Smooth muscle cell (in vitro differentiated cells): ENCODE measurements around the gene MIEF2. TPM values are rescaled to one million over a fixed set of nuclear protein-coding genes. Genes with fewer than 3 reads are reported as not detected.

Experiments used
- DNase-seq: peaks from one replicate; lab custom pipeline; 2025; ENCODE audit not compliant: unreplicated experiment; lab: John Stamatoyannopoulos, UW
- H2AFZ ChIP-seq: fragments of 200-600 bp; sonication (generic); 2 replicates; pipeline ENCODE4 v1.6.0; 2016; ENCODE audit warnings: antibody characterized with exemption, low read depth, mild to moderate bottlenecking
- H3F3A ChIP-seq: fragments of 200-600 bp; sonication (generic); 2 replicates; pipeline ENCODE4 v1.6.0; 2017; ENCODE audit warnings: antibody characterized with exemption, low read depth
- H3K27ac ChIP-seq: fragments of 200-600 bp; sonication (generic); 2 replicates; pipeline ENCODE4 v1.5.1; 2016; ENCODE audit warnings: low read depth, mild to moderate bottlenecking
- H3K27me3 ChIP-seq: fragments of 200-600 bp; sonication (generic); 2 replicates; pipeline ENCODE4 v1.6.1; 2016; ENCODE audit warnings: low read depth, mild to moderate bottlenecking
- H3K36me3 ChIP-seq: fragments of 200-600 bp; sonication (generic); 2 replicates; pipeline ENCODE4 v1.5.1; 2016; ENCODE audit warnings: low read depth
- H3K4me1 ChIP-seq: fragments of 200-600 bp; sonication (generic); 2 replicates; pipeline ENCODE4 v1.5.1; 2016; ENCODE audit warnings: low read depth
- H3K4me2 ChIP-seq: fragments of 200-600 bp; sonication (generic); 2 replicates; pipeline ENCODE4 v1.6.0; 2016; ENCODE audit warnings: mild to moderate bottlenecking
- H3K4me3 ChIP-seq: fragments of 200-600 bp; sonication (generic); 2 replicates; pipeline ENCODE4 v1.5.1; 2016; ENCODE audit warnings: mild to moderate bottlenecking
- H3K79me2 ChIP-seq: fragments of 200-600 bp; sonication (generic); 2 replicates; pipeline ENCODE4 v1.6.0; 2016; ENCODE audit warnings: low read depth, mild to moderate bottlenecking
- H3K9ac ChIP-seq: fragments of 200-600 bp; sonication (generic); 2 replicates; pipeline ENCODE4 v1.6.0; 2016; ENCODE audit warnings: low read depth
- H3K9me3 ChIP-seq: fragments of 200-600 bp; sonication (generic); replicated peaks from 2 replicates; pipeline ENCODE4 v1.5.1; 2016; ENCODE audit warnings: low read depth
- H4K20me1 ChIP-seq: fragments of 200-600 bp; sonication (generic); 2 replicates; pipeline ENCODE4 v1.6.0; 2016; ENCODE audit warnings: low read depth
- whole genome bisulfite sequencing: methylation state at CpG from one replicate; pipeline ENCODE4 v1.1.7; 2016; ENCODE audit warnings: low lambda C conversion rate; 5-methylcytosine and 5-hydroxymethylcytosine counted together
- polyA plus RNA-seq: library from polyadenylated mRNA; unstranded; fragments of >200 nt; fragmentation: Nextera tagmentation; extraction: Ambion mirVana; gene quantifications from 2 replicates; pipeline ENCODE4 v1.2.1, GENCODE V29; 2016
- total RNA-seq: library from RNA; depleted of rRNA; stranded (reverse); fragments of >200 nt; gene quantifications from 2 replicates; pipeline ENCODE4 v1.2.3, GENCODE V29; 2014
- TF ChIP-seq, protein P1 (sequence below): fragments of 200-600 bp; sonication (generic); IDR thresholded peaks from 2 replicates; pipeline ENCODE4 v1.5.1; 2017; ENCODE audit warnings: borderline replicate concordance, mild to moderate bottlenecking, antibody characterized with exemption; ENCODE audit not compliant: insufficient read depth, poor library complexity, severe bottlenecking

The MIEF2 gene
- total and polyA plus RNA-seq, 2 experiments from 2014 or later, result 10.4 to 13.5 TPM

DNA sequence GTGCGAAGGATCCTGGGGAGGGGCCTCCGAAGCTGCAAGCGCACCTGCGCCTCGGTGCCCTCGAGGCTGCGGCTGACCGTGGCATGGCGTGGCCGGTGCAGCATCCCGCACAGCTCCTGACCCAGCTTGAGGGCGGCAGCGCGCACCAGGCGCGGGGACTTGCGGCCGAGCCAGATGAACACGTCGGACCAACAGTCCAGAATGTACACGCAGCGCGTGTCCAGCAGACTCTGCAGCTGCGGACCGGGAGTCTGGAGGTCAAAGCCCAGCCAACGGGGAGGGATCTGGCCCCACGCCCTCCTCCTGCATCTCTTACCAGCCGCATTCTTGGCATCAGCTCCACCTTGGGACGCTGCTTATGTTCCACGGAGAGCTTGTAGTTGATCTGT, 12.9 kb upstream of the MIEF2 start:
- no peak overlapping the region for H3K4me3 ChIP-seq
- 96% methylated on average over 25 of the region's 30 CpGs for WGBS
- TF ChIP-seq, protein P1, sequence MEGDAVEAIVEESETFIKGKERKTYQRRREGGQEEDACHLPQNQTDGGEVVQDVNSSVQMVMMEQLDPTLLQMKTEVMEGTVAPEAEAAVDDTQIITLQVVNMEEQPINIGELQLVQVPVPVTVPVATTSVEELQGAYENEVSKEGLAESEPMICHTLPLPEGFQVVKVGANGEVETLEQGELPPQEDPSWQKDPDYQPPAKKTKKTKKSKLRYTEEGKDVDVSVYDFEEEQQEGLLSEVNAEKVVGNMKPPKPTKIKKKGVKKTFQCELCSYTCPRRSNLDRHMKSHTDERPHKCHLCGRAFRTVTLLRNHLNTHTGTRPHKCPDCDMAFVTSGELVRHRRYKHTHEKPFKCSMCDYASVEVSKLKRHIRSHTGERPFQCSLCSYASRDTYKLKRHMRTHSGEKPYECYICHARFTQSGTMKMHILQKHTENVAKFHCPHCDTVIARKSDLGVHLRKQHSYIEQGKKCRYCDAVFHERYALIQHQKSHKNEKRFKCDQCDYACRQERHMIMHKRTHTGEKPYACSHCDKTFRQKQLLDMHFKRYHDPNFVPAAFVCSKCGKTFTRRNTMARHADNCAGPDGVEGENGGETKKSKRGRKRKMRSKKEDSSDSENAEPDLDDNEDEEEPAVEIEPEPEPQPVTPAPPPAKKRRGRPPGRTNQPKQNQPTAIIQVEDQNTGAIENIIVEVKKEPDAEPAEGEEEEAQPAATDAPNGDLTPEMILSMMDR, result no peak
- no peaks in the 10 kb centered on the region for H3K4me1 ChIP-seq
- H3K36me3 ChIP-seq, result no peaks in the 10 kb centered on the region
- H3K79me2 ChIP-seq, result no peaks in the 10 kb centered on the region
- H2AFZ ChIP-seq, result no peak overlapping the region
- H3K27ac ChIP-seq, result no peak overlapping the region
- H4K20me1 ChIP-seq, result peaks cover 41% of the 10 kb centered on the region
- peaks cover 11% of the 10 kb centered on the region for H3F3A ChIP-seq
- no peak overlapping the region for H3K9ac ChIP-seq
- DNase-seq, result no peak
- no peaks in the 10 kb centered on the region for H3K9me3 ChIP-seq
- H3K27me3 ChIP-seq, result no peaks in the 10 kb centered on the region
- H3K4me2 ChIP-seq, result no peak overlapping the region

DNA sequence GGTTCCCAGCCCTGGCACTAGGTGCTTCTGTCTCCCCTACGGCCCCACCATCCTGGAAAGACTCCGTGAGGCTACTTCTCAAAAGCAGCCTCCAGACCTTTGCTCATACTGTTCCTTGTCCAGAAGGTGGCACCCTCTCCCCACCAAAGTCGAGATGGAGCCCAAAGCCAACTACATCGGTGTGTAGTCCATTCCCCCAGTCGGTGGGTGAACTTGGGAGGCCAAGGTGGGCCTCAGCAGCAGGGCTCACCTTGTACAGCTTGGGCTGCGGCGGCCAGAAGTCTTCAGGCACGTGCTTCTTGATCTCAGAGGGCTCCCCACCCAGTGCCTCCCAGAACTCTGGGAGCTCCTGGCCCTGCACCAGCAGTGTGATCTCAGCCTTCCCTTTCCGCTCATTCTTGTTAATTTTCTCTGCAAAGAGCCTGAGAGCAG, 12.1 kb upstream of the MIEF2 start:
- no peak overlapping the region for H3K4me2 ChIP-seq
- 62% methylated on average over 9 of the region's 9 CpGs for WGBS
- no peaks in the 10 kb centered on the region for H3K9me3 ChIP-seq
- H2AFZ ChIP-seq, result no peak overlapping the region
- peak; percentile 5 for DNase-seq
- H3K36me3 ChIP-seq, result no peaks in the 10 kb centered on the region
- no peak overlapping the region for H3K27ac ChIP-seq
- no peak overlapping the region for H3K9ac ChIP-seq
- H3K79me2 ChIP-seq, result no peaks in the 10 kb centered on the region
- TF ChIP-seq, protein P1, result peak; percentile 56
- H3K4me1 ChIP-seq, result no peaks in the 10 kb centered on the region
- peaks cover 46% of the 10 kb centered on the region for H4K20me1 ChIP-seq
- no peaks in the 10 kb centered on the region for H3K27me3 ChIP-seq
- H3F3A ChIP-seq, result peaks cover 11% of the 10 kb centered on the region
- H3K4me3 ChIP-seq, result no peak overlapping the region

DNA sequence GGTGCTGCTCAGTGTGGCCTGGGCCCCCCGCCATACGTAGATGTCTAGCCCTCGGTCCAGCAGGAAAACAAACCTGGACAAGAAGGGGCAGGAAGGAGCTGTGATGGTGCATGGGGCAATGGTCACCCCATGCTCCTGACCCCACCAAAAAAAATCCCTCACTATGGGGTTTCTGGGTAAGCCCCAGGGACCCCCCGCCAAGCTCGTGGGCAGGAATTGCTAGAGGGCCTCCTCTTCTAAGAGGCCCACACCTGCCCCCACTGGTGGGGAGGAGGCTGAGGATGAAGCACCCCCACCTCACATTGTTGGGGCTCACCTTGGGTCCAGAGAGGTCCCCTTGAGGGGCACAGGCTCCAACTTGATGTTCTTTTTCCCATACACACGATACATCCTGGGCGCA, 11.7 kb upstream of the MIEF2 start:
- Histone ChIP-seq H2AFZ (no peak overlapping the region), H3F3A (peaks cover 11% of the 10 kb centered on the region), H3K4me1 (no peaks in the 10 kb centered on the region), H3K4me3 (no peak overlapping the region), H3K36me3 (no peaks in the 10 kb centered on the region), H3K9ac (no peak overlapping the region), H4K20me1 (peaks cover 51% of the 10 kb centered on the region), H3K27me3 (no peaks in the 10 kb centered on the region), H3K79me2 (no peaks in the 10 kb centered on the region), H3K9me3 (no peaks in the 10 kb centered on the region), H3K4me2 (no peak overlapping the region), H3K27ac (no peak overlapping the region)
- no peak for DNase-seq
- 98% methylated on average over 7 of the region's 7 CpGs for WGBS
- TF ChIP-seq, protein P1, result no peak

DNA sequence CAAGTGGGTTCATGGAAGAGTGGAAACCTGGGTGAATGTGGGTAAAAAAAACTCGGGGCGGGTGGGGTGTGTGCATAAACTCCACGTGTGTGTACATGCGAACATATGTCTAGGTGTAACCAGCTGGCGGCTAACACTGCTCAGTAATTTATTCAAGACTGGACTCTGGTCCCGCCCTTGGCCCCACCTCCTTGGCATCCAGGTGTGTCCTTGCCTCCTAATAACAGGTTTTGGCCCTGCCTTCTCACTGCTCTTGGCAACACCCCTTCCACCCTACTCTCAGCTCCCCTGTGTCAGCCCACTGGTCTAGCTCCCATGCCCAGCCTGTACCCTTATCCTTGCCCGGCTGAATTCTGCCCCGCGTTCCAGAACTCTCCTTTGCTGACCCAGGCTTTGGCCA, 10.2 kb upstream of the MIEF2 start:
- H3K36me3 ChIP-seq, result no peaks in the 10 kb centered on the region
- no peaks in the 10 kb centered on the region for H3K27me3 ChIP-seq
- TF ChIP-seq, protein P1, result no peak
- no peaks in the 10 kb centered on the region for H3K79me2 ChIP-seq
- H2AFZ ChIP-seq, result no peak overlapping the region
- no peak overlapping the region for H3K27ac ChIP-seq
- H3K4me1 ChIP-seq, result no peaks in the 10 kb centered on the region
- no peak overlapping the region for H3K9ac ChIP-seq
- H3K9me3 ChIP-seq, result no peaks in the 10 kb centered on the region
- DNase-seq, result no peak
- 95% methylated on average over 9 of the region's 9 CpGs for WGBS
- H3K4me2 ChIP-seq, result no peak overlapping the region
- peaks cover 11% of the 10 kb centered on the region for H3F3A ChIP-seq
- H4K20me1 ChIP-seq, result peaks cover 66% of the 10 kb centered on the region
- no peak overlapping the region for H3K4me3 ChIP-seq
